Measurements from ENCODE around the gene ANKRD28.
A peak's percentile ranks its signal among the peaks of the same experiment; 100 is the strongest.
"Not testable (repeated sequence)": the region's sequence is repeated elsewhere in the genome, so short reads cannot be mapped to it uniquely, and the experiment has no call there.

Gene ANKRD28

GRCh38 chr3:15771444-15771843, 26.3 kb downstream of the ANKRD28 start:
- no peak for DNase-seq (ENCODE audit: low spot score)

- no peak for DNase-seq (ENCODE audit: low spot score)
Measured at GRCh38 chr3:15769256-15769915, 28.4 kb downstream of the ANKRD28 start.

DNA sequence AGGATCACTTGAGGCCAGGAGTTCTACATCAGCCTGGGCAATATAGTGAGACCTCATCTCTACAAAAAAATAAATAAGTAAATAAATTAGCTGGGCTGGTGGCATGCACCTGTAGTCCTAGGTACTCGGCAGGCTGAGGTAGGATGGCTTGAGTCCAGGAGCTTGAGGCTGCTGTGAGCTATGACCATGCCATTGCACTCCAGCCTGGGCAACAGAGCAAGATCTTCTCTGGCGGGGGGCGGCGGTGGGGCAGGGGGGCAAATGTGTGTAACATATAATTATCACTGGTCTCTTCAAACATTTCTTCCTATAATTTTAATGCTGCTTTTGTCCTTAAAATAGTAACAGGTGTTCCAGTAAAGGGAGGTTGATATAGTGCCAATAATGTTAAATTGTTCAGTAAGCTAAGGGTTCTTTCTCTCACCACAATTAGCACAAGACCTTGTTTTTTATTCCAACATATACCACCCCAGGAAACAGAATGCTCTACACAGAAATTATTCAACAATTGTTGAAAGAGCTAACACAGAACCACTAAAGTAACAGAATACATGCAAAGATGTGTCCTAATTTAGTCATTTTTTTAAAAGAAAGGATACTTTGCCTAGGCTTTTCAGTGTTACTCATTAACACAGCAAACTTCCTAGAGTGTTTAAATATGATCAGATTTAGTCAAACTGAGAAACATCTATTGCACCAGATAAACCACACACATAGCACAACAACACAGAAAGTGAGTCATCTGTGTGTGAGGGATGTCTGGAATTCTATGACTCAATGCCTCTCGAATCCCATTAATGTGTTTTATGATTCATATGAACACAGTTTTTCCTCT, 29.1 kb downstream of the ANKRD28 start:
- DNase-seq (ENCODE audit: low spot score) = peak; percentile 21

GRCh38 chr3:15766406-15766805, 31.4 kb downstream of the ANKRD28 start:
- DNase-seq (ENCODE audit: low spot score) = no peak

DNA sequence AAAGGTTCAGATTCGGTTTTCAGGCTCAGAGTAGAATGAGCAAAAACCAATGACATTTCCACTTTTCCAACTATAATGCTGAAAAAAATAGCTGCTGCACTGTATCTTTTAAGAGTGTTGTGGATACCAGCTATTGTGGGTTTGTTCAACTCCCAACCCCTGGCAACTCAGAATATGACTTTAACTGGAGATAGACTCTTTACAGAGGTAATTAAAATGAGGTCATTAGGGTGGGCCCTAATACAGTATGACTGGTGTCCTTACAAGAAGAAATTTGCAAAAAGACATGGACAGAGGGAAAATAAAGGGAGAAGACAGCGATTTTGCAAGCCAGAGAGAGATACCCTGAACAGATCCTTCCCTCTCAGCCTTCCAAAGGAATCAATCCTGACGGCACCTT, 39.5 kb downstream of the ANKRD28 start:
- no peak for DNase-seq (ENCODE audit: low spot score)

- DNase-seq (ENCODE audit: low spot score) = no peak
Measured at GRCh38 chr3:15757824-15758223, 40.0 kb downstream of the ANKRD28 start.

- peak; percentile 19 for DNase-seq (ENCODE audit: low spot score)
Measured at GRCh38 chr3:15756505-15756904, 41.3 kb downstream of the ANKRD28 start.

- no peak for DNase-seq (ENCODE audit: low spot score)
Measured at GRCh38 chr3:15755780-15756179, 42.0 kb downstream of the ANKRD28 start.

DNA sequence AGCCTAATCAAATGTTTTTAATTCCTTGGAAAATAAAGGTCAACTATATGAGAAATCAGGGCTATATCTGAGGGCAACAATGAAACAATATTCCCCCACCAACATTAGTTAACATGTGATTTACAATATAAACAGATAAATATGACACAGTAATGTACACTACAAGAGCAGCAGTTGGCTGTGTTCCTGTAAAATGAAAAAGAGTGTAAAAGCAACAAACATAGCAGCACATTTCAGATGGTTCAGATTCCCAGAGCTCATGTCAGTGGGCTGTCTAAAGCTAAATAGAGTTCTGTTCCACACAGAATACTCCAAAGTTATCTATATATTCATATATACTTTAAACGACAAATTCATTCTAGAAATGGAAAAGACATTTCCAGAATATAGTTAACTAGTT, 42.6 kb downstream of the ANKRD28 start:
- DNase-seq (ENCODE audit: low spot score) = no peak

GRCh38 chr3:15754047-15754446, 43.7 kb downstream of the ANKRD28 start:
- no peak for DNase-seq (ENCODE audit: low spot score)

GRCh38 chr3:15753056-15753710, 44.6 kb downstream of the ANKRD28 start:
- no peak for DNase-seq (ENCODE audit: low spot score)

DNA sequence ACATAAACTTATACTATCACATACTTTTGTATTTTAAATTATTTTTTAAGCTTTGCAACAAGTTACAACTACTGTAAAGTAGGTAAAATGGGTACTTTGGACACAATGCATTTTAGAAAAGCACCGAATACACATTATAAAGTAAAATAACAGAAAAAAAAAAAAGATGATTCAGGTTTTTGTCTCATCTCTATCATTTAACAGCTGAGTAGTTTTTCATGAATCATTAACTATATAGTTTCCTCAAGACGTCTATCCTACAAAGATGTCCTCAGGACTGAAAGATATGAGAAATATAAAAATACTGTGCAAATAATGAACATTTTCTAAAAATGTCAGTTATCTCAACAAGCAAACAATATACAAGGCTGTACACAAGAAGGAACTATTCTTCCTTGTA, 46.9 kb downstream of the ANKRD28 start:
- no peak for DNase-seq (ENCODE audit: low spot score)

DNA sequence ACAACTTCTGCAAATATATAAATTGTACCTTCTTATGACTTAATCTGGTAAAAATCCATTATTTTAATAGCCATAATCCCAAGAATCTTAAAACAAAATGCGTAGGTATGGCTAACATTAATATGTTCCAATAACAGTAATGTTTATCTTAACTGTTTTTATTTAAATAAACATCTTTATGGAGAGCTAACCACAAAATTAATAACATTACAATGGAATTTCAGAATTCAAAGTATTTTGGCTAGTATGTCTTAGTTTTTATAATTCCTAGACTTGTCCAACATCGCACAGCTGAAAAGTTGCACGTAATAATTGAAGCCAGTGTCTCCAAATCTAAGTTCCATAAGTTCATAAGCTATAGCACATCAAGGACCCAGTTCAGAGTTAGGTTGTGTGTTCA, 47.6 kb downstream of the ANKRD28 start:
- no peak for DNase-seq (ENCODE audit: low spot score)

GRCh38 chr3:15745896-15746295, 51.9 kb downstream of the ANKRD28 start:
- DNase-seq (ENCODE audit: low spot score) = not testable (repeated sequence)

- no peak for DNase-seq (ENCODE audit: low spot score)
Measured at GRCh38 chr3:15744176-15744575, 53.6 kb downstream of the ANKRD28 start.

DNA sequence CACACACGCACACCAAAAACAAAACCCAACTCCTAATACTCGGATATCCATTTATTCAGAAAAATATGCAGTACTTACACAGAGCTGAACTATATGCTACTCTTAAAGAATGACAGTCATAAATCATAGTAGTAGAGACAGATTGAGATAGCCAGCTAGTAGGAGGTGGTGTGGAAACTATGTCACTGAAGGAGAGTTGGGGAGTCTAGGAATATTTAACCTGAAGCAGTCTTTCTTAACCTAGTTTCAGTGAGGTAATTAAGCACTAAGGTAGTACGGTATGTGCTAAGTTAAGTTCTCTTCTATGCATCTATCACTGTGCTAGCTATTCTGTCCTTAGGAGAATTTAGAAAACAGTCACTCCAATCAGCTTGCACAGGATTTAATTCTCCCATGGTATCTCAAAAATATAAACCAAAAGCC, 54.2 kb downstream of the ANKRD28 start:
- no peak for DNase-seq (ENCODE audit: low spot score)

DNA sequence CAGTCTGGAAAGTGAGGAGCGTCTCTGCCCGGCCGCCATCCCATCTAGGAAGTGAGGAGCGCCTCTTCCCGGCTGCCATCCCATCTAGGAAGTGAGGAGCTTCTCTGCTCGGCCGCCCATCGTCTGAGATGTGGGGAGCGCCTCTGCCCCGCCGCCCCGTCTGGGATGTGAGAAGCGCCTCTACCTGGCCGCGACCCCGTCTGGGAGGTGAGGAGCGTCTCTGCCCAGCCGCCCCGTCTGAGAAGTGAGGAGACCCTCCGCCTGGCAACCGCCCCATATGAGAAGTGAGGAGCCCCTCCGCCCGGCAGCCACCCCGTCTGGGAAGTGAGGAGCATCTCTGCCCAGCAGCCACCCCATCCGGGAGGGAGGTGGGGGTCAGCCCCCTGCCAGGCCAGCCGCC, 55.5 kb downstream of the ANKRD28 start:
- not testable (repeated sequence) for DNase-seq (ENCODE audit: low spot score)

DNA sequence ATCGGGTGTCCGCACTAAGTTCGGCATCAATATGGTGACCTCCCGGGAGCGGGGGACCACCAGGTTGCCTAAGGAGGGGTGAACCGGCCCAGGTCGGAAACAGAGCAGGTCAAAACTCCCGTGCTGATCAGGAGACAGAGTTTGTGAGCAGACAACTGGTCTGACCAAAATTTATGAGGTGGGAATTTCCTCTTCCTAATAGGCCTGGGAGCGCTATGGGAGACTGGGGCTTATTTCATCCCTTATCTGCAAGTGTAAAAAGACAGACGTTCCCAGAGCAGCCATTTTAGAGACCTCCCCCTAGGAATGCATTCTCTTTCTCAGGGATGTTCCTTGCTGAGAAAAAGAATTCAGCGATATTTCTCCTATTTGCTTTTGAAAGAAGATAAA, 59.2 kb downstream of the ANKRD28 start:
- not testable (repeated sequence) for DNase-seq (ENCODE audit: low spot score)

- DNase-seq (ENCODE audit: low spot score) = no peak
Measured at GRCh38 chr3:15731024-15731423, 66.8 kb downstream of the ANKRD28 start.

DNA sequence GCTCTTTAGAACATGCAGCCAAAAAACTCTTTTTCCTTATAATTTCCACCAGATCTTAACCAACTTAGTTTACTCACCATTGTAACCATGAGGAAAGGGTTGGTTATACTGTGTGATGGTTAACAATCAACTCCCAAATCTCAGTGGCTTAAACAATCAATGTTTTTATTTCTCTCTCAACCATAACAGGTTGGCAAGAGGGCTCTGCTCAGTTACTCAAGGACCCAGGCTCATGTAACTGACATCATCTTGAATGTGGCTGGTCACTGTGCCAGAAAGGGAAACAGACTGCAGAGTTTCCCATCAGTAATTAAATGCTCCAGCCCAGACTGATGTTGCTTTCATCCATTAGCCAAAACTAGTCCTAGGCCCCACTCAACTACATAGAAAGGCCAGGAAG, 69.0 kb downstream of the ANKRD28 start:
- DNase-seq (ENCODE audit: low spot score) = no peak

- no peak for DNase-seq (ENCODE audit: low spot score)
Measured at GRCh38 chr3:15726881-15727280, 70.9 kb downstream of the ANKRD28 start.

DNA sequence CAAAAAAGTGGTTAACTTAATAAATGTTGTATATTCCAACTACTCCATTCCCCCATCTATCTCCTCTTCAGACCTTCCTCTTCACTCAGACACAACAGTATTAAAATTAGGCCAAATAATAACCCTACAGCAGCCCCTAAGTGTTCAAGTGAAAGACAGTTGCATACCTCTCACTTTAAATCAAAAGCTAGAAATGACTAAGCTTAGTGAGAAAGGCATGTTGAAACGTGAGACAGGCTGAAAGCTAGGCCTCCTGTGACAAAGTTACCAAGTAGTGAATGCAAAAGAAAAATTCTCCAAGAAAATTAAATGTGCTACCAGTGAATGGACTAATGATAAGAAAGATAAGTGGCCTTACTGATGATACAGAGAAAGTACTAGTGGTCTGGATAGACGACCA, 71.7 kb downstream of the ANKRD28 start:
- no peak for DNase-seq (ENCODE audit: low spot score)

DNA sequence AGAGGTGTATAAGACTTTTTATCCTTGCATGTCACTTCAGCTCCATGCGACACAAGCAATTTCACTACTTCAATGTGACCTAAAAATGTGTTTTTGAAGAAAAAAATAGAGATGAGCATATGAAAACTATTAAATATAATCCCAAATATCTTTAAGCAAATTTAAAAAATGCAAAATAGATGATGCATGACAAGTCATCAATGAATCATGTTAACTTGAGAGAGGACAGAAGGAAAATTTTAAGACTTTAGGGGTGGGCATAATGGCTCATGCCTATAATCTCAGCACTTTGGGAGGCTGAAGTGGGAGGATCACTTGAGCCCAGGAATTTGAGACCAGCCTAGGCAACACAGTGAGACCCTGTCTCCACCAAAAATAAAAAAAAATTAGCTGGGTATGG, 73.3 kb downstream of the ANKRD28 start:
- DNase-seq (ENCODE audit: low spot score) = no peak
